NCI-H187 (cell line): ENCODE data around the gene CR1L.
"Not testable (repeated sequence)": the region's sequence is repeated elsewhere in the genome, so short reads cannot be mapped to it uniquely, and the experiment has no call there.

Experiments
- DNase-seq, 2 experiments: peaks; one replicate each; lab custom pipeline; 2025; lab: John Stamatoyannopoulos, UW

Gene CR1L

GRCh38 chr1:207682872-207683434 is 38.0 kb downstream of the CR1L start:
- DNase-seq, result not testable (repeated sequence)

- DNase-seq, result not testable (repeated sequence)
Observed at GRCh38 chr1:207690551-207690950, 45.6 kb downstream of the CR1L start.

GRCh38 chr1:207691010-207691409 is 46.1 kb downstream of the CR1L start:
- no peak for DNase-seq

- no peak for DNase-seq
Observed at GRCh38 chr1:207691841-207692240, 46.9 kb downstream of the CR1L start.

GRCh38 chr1:207692291-207692690 is 47.4 kb downstream of the CR1L start:
- not testable (repeated sequence) for DNase-seq

- DNase-seq, result no peak
Observed at GRCh38 chr1:207695891-207696290, 51.0 kb downstream of the CR1L start.

- DNase-seq, result peak in 1 of 2 experiments; percentile 7
Observed at GRCh38 chr1:207698822-207699483, 54.0 kb downstream of the CR1L start.

GRCh38 chr1:207702317-207702716 is 57.4 kb downstream of the CR1L start:
- no peak for DNase-seq

- DNase-seq, result no peak
Observed at GRCh38 chr1:207703712-207704111, 58.8 kb downstream of the CR1L start.

GRCh38 chr1:207708004-207708403 is 63.1 kb downstream of the CR1L start:
- not testable (repeated sequence) for DNase-seq

GRCh38 chr1:207711285-207711684 is 66.4 kb downstream of the CR1L start:
- DNase-seq, result no peak

- DNase-seq, result not testable (repeated sequence)
Observed at GRCh38 chr1:207712701-207713100, 67.8 kb downstream of the CR1L start.

- no peak for DNase-seq
Observed at GRCh38 chr1:207713529-207713928, 68.6 kb downstream of the CR1L start.

- no peak for DNase-seq
Observed at GRCh38 chr1:207719234-207719633, 74.3 kb downstream of the CR1L start.

GRCh38 chr1:207728200-207728858 is 83.4 kb downstream of the CR1L start:
- not testable (repeated sequence) for DNase-seq

GRCh38 chr1:207737503-207738157 is 92.7 kb downstream of the CR1L start:
- not testable (repeated sequence) for DNase-seq

- DNase-seq, result not testable (repeated sequence)
Observed at GRCh38 chr1:207738158-207738659, 93.3 kb downstream of the CR1L start.

- no peak for DNase-seq
Observed at GRCh38 chr1:207740207-207740606, 95.3 kb downstream of the CR1L start.

GRCh38 chr1:207742850-207743555 is 98.1 kb downstream of the CR1L start:
- DNase-seq, result no peak

GRCh38 chr1:207744000-207744534 is 99.1 kb downstream of the CR1L start:
- DNase-seq, result no peak

- no peak for DNase-seq
Observed at GRCh38 chr1:207745285-207745684, 100.4 kb downstream of the CR1L start.
